ENCODE measurements around the gene UBAC2.

Gene UBAC2

DNA sequence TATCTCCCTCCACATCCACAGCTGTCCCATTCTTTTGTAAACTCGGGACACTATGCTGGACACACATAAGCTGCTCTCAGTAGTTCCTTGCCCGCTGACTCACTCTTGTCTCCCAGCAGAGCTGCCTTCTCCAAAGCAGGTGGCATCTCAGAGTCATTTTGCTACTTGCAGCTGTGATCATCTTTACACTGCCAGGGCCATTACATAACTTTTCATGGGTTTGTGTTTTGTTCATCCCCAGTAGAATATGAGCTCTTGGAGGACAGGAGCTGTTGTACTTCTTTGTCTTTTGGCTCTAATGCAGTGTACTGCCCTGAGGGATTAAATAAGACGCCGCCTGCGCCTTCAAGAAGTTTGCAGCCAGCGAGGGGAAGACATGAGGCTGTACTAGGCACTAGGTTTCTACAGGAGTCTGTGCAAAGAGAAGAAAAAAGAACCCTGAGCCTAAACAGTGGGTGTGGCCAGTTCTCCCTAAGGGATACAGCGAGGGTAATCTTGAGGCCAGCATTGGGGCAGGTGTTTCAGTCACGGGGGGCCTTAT, 147.3 kb downstream of the UBAC2 start:
- Histone ChIP-seq H3K9me3 (ENCODE audit: control insufficient read depth in 2 of 2, low read length in 2 of 2) (no peaks in the 10 kb centered on the region), H3K27me3 (ENCODE audit: control insufficient read depth in 1 of 2, insufficient read depth in 2 of 2, low read length in 2 of 2) (no peaks in the 10 kb centered on the region), H3K4me3 (ENCODE audit: low read length in 2 of 2) (no peak overlapping the region), H3K4me1 (ENCODE audit: control insufficient read depth, insufficient read depth, low read length) (no peaks in the 10 kb centered on the region), H3K36me3 (ENCODE audit: control insufficient read depth in 2 of 2, insufficient read depth in 2 of 2, low read length in 2 of 2) (peaks cover 4 to 24% of the 10 kb centered on the region in 2 donors), H3K27ac (ENCODE audit: low read length) (no peak overlapping the region), H3K9ac (ENCODE audit: low read length in 2 of 2) (no peak overlapping the region)

- Histone ChIP-seq H3K4me3 (ENCODE audit: low read length in 2 of 2) (no peak overlapping the region), H3K9ac (ENCODE audit: low read length in 2 of 2) (no peak overlapping the region), H3K27me3 (ENCODE audit: control insufficient read depth in 1 of 2, insufficient read depth in 2 of 2, low read length in 2 of 2) (no peaks in the 10 kb centered on the region), H3K36me3 (ENCODE audit: control insufficient read depth in 2 of 2, insufficient read depth in 2 of 2, low read length in 2 of 2) (peaks cover 0 to 20% of the 10 kb centered on the region in 2 donors), H3K27ac (ENCODE audit: low read length) (no peak overlapping the region), H3K4me1 (ENCODE audit: control insufficient read depth, insufficient read depth, low read length) (peaks cover 9% of the 10 kb centered on the region), H3K9me3 (ENCODE audit: control insufficient read depth in 2 of 2, low read length in 2 of 2) (no peaks in the 10 kb centered on the region)
Observed at GRCh38 chr13:99350191-99350590, 149.5 kb downstream of the UBAC2 start.

DNA sequence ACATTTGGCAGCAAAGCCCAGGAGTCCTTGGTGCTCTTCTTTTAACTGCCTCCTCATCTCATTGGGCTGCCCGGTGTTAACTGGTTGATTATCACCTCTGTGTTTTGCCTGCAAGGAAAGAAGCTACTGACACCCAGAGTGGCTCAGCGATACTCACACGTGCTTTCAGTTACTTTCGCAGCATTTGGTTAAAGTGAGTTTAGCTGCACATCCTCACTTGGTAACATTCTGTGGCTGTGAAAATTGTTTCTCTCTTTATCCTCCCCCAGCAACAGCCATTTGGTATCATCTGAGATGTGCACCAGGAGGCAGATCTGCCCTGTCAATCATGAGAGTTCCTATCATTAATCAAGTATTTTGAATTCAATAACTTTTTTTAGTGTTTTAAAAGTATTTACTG, 151.1 kb downstream of the UBAC2 start:
- no peak overlapping the region for H3K9ac ChIP-seq (ENCODE audit: low read length in 2 of 2)
- no peak overlapping the region for H3K4me3 ChIP-seq (ENCODE audit: low read length in 2 of 2)
- H3K27ac ChIP-seq (ENCODE audit: low read length) = no peak overlapping the region
- no peaks in the 10 kb centered on the region for H3K27me3 ChIP-seq (ENCODE audit: control insufficient read depth in 1 of 2, insufficient read depth in 2 of 2, low read length in 2 of 2)
- H3K9me3 ChIP-seq (ENCODE audit: control insufficient read depth in 2 of 2, low read length in 2 of 2) = no peaks in the 10 kb centered on the region
- peaks cover 0 to 13% of the 10 kb centered on the region in 2 donors for H3K36me3 ChIP-seq (ENCODE audit: control insufficient read depth in 2 of 2, insufficient read depth in 2 of 2, low read length in 2 of 2)
- H3K4me1 ChIP-seq (ENCODE audit: control insufficient read depth, insufficient read depth, low read length) = peaks cover 21% of the 10 kb centered on the region

DNA sequence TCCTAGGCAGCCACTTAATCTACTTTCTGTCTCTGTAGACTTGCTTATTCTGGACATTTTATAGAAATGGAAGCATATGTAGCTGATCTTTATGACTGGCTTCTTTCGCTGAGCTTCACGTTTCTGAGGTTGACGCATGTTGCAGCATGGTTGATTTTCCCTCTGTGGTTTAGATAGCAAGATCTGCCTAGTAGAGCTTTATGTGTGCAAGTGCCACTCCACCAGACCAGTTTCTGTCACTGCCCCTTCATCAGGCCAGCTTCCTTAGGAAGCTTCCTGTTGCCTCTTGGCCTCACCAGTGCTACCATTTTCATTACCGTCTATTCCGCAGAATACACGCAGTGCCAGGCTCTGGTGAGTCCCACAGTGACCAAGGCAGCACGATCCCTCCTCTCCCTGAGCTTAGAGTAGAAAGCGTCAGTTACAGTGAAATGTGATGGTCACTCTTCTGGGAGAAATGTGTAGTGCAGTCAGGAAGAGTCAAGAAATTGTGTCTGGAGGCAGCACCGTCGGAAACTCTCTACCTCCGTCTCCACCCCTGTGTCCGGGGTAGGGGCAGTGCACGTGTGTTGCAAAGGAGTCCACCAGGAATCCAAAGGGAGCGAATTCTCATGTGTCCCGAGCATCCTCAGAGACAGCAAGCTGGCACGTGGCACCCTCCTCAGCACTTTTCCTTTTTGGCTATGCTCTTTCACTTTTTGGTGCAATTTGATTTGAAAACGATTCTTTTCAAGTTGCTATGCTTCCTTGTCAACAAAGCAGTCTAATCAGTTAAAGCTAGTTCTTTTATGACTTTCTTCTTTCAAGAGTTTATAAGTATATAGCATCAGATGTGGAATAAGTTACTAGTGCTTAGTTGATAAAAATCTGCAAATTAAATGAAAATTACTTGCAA, 151.9 kb downstream of the UBAC2 start:
- Histone ChIP-seq H3K27me3 (ENCODE audit: control insufficient read depth in 1 of 2, insufficient read depth in 2 of 2, low read length in 2 of 2) (no peaks in the 10 kb centered on the region), H3K36me3 (ENCODE audit: control insufficient read depth in 2 of 2, insufficient read depth in 2 of 2, low read length in 2 of 2) (peaks cover 0 to 13% of the 10 kb centered on the region in 2 donors), H3K4me1 (ENCODE audit: control insufficient read depth, insufficient read depth, low read length) (peaks cover 30% of the 10 kb centered on the region), H3K9ac (ENCODE audit: low read length in 2 of 2) (no peak overlapping the region), H3K9me3 (ENCODE audit: control insufficient read depth in 2 of 2, low read length in 2 of 2) (no peaks in the 10 kb centered on the region), H3K4me3 (ENCODE audit: low read length in 2 of 2) (no peak overlapping the region), H3K27ac (ENCODE audit: low read length) (no peak overlapping the region)

- Histone ChIP-seq H3K4me1 (ENCODE audit: control insufficient read depth, insufficient read depth, low read length) (peaks cover 34% of the 10 kb centered on the region), H3K9me3 (ENCODE audit: control insufficient read depth in 2 of 2, low read length in 2 of 2) (no peaks in the 10 kb centered on the region), H3K4me3 (ENCODE audit: low read length in 2 of 2) (no peak overlapping the region), H3K36me3 (ENCODE audit: control insufficient read depth in 2 of 2, insufficient read depth in 2 of 2, low read length in 2 of 2) (peaks cover 0 to 10% of the 10 kb centered on the region in 2 donors), H3K27me3 (ENCODE audit: control insufficient read depth in 1 of 2, insufficient read depth in 2 of 2, low read length in 2 of 2) (no peaks in the 10 kb centered on the region), H3K27ac (ENCODE audit: low read length) (no peak overlapping the region), H3K9ac (ENCODE audit: low read length in 2 of 2) (no peak overlapping the region)
Observed at GRCh38 chr13:99353246-99353600, 152.6 kb downstream of the UBAC2 start.

GRCh38 chr13:99353836-99354235, 153.2 kb downstream of the UBAC2 start:
- Histone ChIP-seq H3K27me3 (ENCODE audit: control insufficient read depth in 1 of 2, insufficient read depth in 2 of 2, low read length in 2 of 2) (no peaks in the 10 kb centered on the region), H3K27ac (ENCODE audit: low read length) (no peak overlapping the region), H3K4me1 (ENCODE audit: control insufficient read depth, insufficient read depth, low read length) (peaks cover 34% of the 10 kb centered on the region), H3K36me3 (ENCODE audit: control insufficient read depth in 2 of 2, insufficient read depth in 2 of 2, low read length in 2 of 2) (peaks cover 0 to 9% of the 10 kb centered on the region in 2 donors), H3K9ac (ENCODE audit: low read length in 2 of 2) (no peak overlapping the region), H3K9me3 (ENCODE audit: control insufficient read depth in 2 of 2, low read length in 2 of 2) (no peaks in the 10 kb centered on the region), H3K4me3 (ENCODE audit: low read length in 2 of 2) (no peak overlapping the region)

- Histone ChIP-seq H3K9me3 (ENCODE audit: control insufficient read depth in 2 of 2, low read length in 2 of 2) (no peaks in the 10 kb centered on the region), H3K27ac (ENCODE audit: low read length) (no peak overlapping the region), H3K4me1 (ENCODE audit: control insufficient read depth, insufficient read depth, low read length) (peaks cover 34% of the 10 kb centered on the region), H3K9ac (ENCODE audit: low read length in 2 of 2) (no peak overlapping the region), H3K27me3 (ENCODE audit: control insufficient read depth in 1 of 2, insufficient read depth in 2 of 2, low read length in 2 of 2) (no peaks in the 10 kb centered on the region), H3K4me3 (ENCODE audit: low read length in 2 of 2) (no peak overlapping the region), H3K36me3 (ENCODE audit: control insufficient read depth in 2 of 2, insufficient read depth in 2 of 2, low read length in 2 of 2) (peaks cover 0 to 9% of the 10 kb centered on the region in 2 donors)
Observed at GRCh38 chr13:99354371-99354951, 153.8 kb downstream of the UBAC2 start.

DNA sequence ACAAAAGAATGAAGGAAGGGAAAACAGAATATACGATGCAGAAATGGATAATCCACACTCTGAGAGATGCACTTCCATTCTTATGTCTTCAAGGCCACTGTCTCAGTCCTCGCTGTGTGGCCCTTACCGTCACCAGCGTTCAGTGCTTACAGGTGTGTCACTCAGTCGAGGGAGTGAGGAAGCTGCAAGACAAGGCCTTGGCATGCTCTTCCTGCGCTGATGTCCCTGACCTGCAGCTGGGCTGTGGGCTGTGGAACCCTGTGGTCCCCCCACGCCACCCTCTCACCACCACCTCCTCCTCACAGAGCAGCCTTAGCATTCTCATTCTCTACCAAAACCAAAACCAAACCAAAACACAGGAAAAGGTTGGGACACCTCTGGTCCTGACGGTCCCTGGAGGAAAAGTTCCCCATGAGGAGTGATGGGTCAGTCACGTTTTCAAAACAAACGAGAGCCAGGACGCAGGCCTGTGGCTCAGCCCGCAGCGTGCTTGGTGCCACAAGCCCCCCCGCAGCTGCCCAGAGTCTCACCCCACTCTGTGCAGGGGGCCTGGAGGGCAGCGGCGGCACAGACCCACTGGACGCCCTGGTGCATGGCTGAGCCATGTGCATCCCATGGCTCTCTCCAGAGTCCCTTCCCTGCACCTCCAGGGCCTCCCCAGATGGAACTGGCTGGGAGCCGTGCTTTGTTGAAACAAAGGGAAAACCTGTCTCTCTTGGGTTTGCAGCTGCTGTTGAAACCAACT, 154.8 kb downstream of the UBAC2 start:
- peak overlapping the region in 1 of 2 donors; percentile 66 for H3K4me3 ChIP-seq (ENCODE audit: low read length in 2 of 2)
- H3K27me3 ChIP-seq (ENCODE audit: control insufficient read depth in 1 of 2, insufficient read depth in 2 of 2, low read length in 2 of 2) = no peaks in the 10 kb centered on the region
- no peaks in the 10 kb centered on the region for H3K9me3 ChIP-seq (ENCODE audit: control insufficient read depth in 2 of 2, low read length in 2 of 2)
- H3K9ac ChIP-seq (ENCODE audit: low read length in 2 of 2) = no peak overlapping the region
- peaks cover 0 to 9% of the 10 kb centered on the region in 2 donors for H3K36me3 ChIP-seq (ENCODE audit: control insufficient read depth in 2 of 2, insufficient read depth in 2 of 2, low read length in 2 of 2)
- H3K4me1 ChIP-seq (ENCODE audit: control insufficient read depth, insufficient read depth, low read length) = peaks cover 34% of the 10 kb centered on the region
- H3K27ac ChIP-seq (ENCODE audit: low read length) = peak overlapping the region; percentile 58

DNA sequence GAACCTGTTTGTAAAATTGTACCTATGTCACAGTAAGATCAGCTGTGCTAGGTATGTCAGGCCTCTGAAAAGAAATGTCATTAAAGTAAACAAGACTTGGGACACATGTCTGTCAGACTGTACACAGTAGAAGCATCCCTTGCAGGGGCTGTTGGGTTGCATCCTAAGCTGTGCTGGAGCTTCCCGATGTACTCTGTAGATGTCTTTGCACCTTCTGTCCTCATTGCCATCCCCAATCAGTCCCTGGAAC, 155.3 kb downstream of the UBAC2 start:
- Histone ChIP-seq H3K4me3 (ENCODE audit: low read length in 2 of 2) (peak overlapping the region; percentile 52 to 66), H3K9ac (ENCODE audit: low read length in 2 of 2) (peak overlapping the region in 1 of 2 donors; percentile 29), H3K27ac (ENCODE audit: low read length) (peak overlapping the region; percentile 58), H3K4me1 (ENCODE audit: control insufficient read depth, insufficient read depth, low read length) (peaks cover 34% of the 10 kb centered on the region), H3K9me3 (ENCODE audit: control insufficient read depth in 2 of 2, low read length in 2 of 2) (no peaks in the 10 kb centered on the region), H3K27me3 (ENCODE audit: control insufficient read depth in 1 of 2, insufficient read depth in 2 of 2, low read length in 2 of 2) (no peaks in the 10 kb centered on the region), H3K36me3 (ENCODE audit: control insufficient read depth in 2 of 2, insufficient read depth in 2 of 2, low read length in 2 of 2) (peaks cover 0 to 8% of the 10 kb centered on the region in 2 donors)

DNA sequence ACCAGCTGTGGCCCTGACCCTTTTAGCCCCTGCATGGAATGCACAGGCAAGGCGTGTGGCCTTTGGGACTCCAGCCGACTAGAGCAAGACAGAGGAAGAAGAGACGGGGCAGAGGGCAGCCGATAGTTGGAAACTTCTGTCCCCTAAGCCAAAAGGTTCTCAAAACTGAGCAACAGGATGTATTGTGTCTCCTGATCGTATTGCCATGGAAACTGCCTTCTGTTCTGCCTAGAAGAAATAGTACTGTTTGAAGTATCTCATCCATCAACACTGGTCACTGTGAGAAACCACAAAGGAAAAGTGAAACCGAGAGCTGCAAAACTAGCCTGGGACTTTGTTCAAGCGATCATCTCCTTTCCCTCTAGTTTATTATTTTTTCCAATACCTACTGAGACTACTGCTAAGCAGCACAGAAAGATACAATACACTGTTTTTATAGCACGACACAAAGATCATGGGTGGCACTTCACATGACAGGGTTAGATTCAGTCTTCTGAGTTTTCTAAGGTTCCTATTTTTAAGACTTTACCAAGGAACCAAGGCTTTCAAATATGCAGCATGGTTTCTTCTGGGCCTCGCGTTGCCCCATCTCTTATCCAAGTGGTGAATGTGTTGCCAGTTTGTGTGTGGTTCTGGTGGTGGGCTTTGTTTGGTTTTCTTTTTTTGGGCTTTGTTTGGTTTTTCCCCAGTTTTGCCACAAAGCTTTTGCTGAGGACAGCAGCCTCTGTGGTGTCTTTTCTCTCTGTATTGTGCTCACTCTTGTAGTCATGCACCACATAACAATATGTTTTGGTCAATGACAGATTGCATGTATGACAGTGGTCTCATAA, 155.8 kb downstream of the UBAC2 start:
- H3K9ac ChIP-seq (ENCODE audit: low read length in 2 of 2) = peak overlapping the region; percentile 0 to 29
- peak overlapping the region; percentile 52 to 66 for H3K4me3 ChIP-seq (ENCODE audit: low read length in 2 of 2)
- peaks cover 34% of the 10 kb centered on the region for H3K4me1 ChIP-seq (ENCODE audit: control insufficient read depth, insufficient read depth, low read length)
- H3K27me3 ChIP-seq (ENCODE audit: control insufficient read depth in 1 of 2, insufficient read depth in 2 of 2, low read length in 2 of 2) = no peaks in the 10 kb centered on the region
- H3K27ac ChIP-seq (ENCODE audit: low read length) = peak overlapping the region; percentile 58
- no peaks in the 10 kb centered on the region for H3K9me3 ChIP-seq (ENCODE audit: control insufficient read depth in 2 of 2, low read length in 2 of 2)
- H3K36me3 ChIP-seq (ENCODE audit: control insufficient read depth in 2 of 2, insufficient read depth in 2 of 2, low read length in 2 of 2) = peaks cover 3 to 8% of the 10 kb centered on the region in 2 donors
